ENCODE data around the gene FKBP5. TPM values are rescaled to one million over a fixed set of nuclear protein-coding genes. Genes with fewer than 3 reads are reported as not detected.

FKBP5 gene
- total and polyA plus RNA-seq, 7 donors = 52.9 to 326 (median 200) TPM

DNA sequence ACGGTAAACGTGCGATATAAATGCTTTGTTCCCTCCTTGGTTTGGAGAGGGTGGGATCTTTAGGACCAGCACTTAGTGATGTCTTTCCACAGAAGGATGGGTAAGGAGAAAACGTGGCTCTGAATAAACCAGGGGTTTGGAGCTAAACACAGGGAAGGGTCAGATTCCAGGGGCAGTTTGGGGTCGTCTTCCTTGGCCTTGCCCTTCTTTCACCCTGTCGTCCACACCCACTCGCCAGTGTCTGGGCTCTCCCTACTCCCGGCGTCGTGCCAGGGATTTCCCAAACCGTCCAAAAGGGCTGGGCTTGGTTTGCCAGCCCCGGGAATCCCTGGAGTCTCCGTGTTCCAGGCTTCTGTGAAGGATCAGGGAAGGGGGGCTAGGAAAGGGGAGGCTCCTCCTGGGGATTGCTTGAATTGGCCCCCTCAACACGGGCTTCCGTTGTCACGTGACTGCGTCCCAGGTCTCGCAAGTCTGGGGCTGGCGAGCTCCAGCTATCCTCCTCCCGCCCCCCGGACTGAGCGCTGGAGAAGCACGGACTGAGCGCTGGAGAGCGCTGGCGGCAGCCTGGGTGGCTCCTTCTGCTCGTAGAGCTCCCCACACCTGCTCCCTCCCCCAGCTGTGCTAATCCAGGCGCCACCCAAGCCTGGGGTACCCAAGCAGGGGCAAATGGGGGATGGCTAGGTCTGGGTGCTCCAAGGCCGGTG, 38.7 kb upstream of the FKBP5 start:
- Histone ChIP-seq H3K4me1 (peaks cover under 1 to 87% (median 85%) of the 10 kb centered on the region in 4 donors), H3K27ac (peak overlapping the region; percentile 96 to 100 (median 98)), H3K27me3 (no peaks in the 10 kb centered on the region), H3K36me3 (no peaks in the 10 kb centered on the region), H3K9me3 (no peaks in the 10 kb centered on the region), H3K4me3 (peak overlapping the region; percentile 43 to 57 (median 51))
- peak; percentile 75 to 89 for TF ChIP-seq POLR2A (IDR thresholded peaks at IDR 0.05)
- TF ChIP-seq, protein P1, sequence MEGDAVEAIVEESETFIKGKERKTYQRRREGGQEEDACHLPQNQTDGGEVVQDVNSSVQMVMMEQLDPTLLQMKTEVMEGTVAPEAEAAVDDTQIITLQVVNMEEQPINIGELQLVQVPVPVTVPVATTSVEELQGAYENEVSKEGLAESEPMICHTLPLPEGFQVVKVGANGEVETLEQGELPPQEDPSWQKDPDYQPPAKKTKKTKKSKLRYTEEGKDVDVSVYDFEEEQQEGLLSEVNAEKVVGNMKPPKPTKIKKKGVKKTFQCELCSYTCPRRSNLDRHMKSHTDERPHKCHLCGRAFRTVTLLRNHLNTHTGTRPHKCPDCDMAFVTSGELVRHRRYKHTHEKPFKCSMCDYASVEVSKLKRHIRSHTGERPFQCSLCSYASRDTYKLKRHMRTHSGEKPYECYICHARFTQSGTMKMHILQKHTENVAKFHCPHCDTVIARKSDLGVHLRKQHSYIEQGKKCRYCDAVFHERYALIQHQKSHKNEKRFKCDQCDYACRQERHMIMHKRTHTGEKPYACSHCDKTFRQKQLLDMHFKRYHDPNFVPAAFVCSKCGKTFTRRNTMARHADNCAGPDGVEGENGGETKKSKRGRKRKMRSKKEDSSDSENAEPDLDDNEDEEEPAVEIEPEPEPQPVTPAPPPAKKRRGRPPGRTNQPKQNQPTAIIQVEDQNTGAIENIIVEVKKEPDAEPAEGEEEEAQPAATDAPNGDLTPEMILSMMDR (IDR thresholded peaks at IDR 0.05) = peak in 1 of 4 experiments; percentile 8
- TF ChIP-seq EP300 (IDR thresholded peaks at IDR 0.05) = peak; percentile 20 to 87 (median 82)
- peak; percentile 80 to 88 (median 84) for TF ChIP-seq POLR2AphosphoS5 (IDR thresholded peaks at IDR 0.05)
- 3 to 15% methylated on average over 29 of the region's 29 CpGs for WGBS, 2 donors
- intact Hi-C loops (cut with DNase I) = loop anchor here (1.0 to 5.0 kb wide), 3 partner anchors 36 to 1405 kb away; no protein-coding TSS in a partner anchor
- peak; percentile 99 for DNase-seq

DNA sequence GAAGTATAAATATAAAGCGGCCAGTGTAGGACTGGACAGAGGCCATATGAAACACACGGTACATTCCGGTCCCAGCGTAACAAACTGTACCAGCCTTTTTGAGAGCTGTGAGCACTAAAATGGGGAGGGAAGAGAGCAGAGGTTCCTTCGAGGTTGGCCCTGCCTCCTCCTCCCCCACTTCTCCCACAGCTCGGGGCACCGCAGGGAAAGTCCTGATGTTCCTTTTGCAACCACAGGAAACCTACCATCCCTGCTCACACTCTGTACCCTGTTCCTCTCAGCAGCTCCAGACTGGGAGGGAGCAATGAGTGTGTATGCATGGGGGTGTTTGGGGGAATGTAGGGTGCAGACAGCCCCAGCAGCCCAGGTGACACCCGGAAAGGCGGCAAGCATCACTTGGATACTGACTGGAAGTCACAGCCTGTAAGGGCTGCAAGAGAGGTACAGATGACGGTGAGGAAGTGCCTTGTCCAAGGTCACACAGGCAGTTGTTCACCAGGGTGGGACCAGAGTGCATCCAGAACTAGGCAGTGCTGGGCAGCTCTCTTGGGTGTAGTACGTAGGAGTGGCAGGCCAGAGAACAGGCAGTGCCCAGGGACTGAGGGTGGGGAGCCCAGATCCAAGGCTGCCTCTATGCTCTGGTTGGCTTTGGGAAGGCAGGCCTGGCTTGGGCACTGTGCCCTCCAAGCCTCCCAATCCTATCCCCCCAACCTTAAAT, 37.2 kb upstream of the FKBP5 start:
- Histone ChIP-seq H3K4me3 (peak overlapping the region in 3 of 4 donors; percentile 4 to 57 (median 54)), H3K4me1 (peaks cover 0 to 96% (median 89%) of the 10 kb centered on the region in 4 donors), H3K27me3 (no peaks in the 10 kb centered on the region), H3K9me3 (no peaks in the 10 kb centered on the region), H3K27ac (peak overlapping the region; percentile 96 to 100 (median 98)), H3K36me3 (no peaks in the 10 kb centered on the region)
- intact Hi-C loops (cut with DNase I) = loop anchor here (5.0 kb wide), 1 partner anchor 1406 kb away; no protein-coding TSS in a partner anchor
- TF ChIP-seq POLR2A (IDR thresholded peaks at IDR 0.05) (peak; percentile 25 to 69), EP300 (IDR thresholded peaks at IDR 0.05) (peak; percentile 96 to 100 (median 99)), POLR2AphosphoS5 (IDR thresholded peaks at IDR 0.05) (peak; percentile 88 to 93 (median 92))
- TF ChIP-seq, protein P1 (IDR thresholded peaks at IDR 0.05) = peak in 1 of 4 experiments; percentile 28
- 13 to 37% methylated on average over 11 of the region's 11 CpGs for WGBS, 2 donors
- DNase-seq = peak; percentile 94

DNA sequence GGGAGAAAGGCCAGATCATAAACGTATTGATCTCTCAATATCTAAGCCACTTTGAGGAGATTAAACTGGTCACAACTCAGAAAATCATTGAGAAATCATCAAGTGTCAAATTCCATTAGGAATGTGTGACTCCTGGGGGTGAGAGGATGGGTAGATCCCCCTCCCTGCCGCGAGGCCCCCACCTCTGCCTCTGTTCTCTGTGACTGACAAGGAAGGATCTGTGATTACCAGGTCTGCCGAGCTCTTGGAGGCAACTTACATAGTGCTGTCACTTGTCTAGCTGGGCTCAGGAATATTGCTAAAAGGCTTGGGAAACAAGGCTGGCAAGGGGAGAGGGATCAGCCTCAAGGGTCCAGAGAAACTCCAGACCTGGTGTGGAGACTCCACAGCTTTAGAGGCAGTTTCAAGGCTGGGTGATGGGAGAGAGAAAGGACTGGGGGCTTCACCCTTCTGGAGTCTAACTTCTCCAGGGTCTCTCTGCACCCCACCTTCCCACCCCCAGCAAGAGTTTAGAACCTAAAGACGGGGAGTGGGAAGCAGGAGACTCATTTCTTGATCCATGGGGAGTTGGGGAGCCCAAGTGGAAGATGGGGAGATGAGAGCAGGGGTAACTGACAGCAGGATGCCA, 36.5 kb upstream of the FKBP5 start:
- TF ChIP-seq POLR2A (IDR thresholded peaks at IDR 0.05) (no peak), POLR2AphosphoS5 (IDR thresholded peaks at IDR 0.05) (no peak), EP300 (IDR thresholded peaks at IDR 0.05) (no peak)
- TF ChIP-seq, protein P1 (IDR thresholded peaks at IDR 0.05) = no peak
- intact Hi-C loops (cut with DNase I) = loop anchor here (5.0 kb wide), 1 partner anchor 1407 kb away; no protein-coding TSS in a partner anchor
- DNase-seq = no peak
- Histone ChIP-seq H3K36me3 (no peaks in the 10 kb centered on the region), H3K9me3 (no peaks in the 10 kb centered on the region), H3K27ac (peak overlapping the region; percentile 96 to 100 (median 98)), H3K4me1 (peaks cover 0 to 96% (median 89%) of the 10 kb centered on the region in 4 donors), H3K27me3 (no peaks in the 10 kb centered on the region), H3K4me3 (no peak overlapping the region)
- 57 to 77% methylated on average over 5 of the region's 5 CpGs for WGBS, 2 donors

DNA sequence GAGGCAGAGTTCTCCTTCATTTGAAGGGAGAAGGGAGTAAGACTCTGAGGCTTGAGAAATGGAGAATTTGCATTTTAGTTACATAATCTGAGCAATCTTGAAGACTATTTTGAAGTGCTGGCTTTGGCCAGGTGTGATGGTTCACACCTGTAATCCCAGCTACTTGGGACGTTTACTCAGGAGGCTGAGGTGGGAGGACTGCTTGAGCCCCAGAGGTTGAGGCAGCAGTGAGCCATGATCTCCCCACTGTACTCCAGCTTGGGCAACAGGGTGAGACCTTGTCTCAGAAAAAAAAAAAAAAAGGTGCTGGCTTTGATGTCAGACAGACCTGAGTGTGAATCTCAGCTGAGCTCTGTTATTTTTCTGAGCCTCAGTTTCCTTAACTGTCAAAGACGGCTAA, 35.8 kb upstream of the FKBP5 start:
- Histone ChIP-seq H3K36me3 (no peaks in the 10 kb centered on the region), H3K27ac (peak overlapping the region; percentile 96 to 100 (median 98)), H3K9me3 (no peaks in the 10 kb centered on the region), H3K4me3 (no peak overlapping the region), H3K27me3 (no peaks in the 10 kb centered on the region), H3K4me1 (peaks cover 0 to 96% (median 89%) of the 10 kb centered on the region in 4 donors)
- no peak for TF ChIP-seq POLR2A (IDR thresholded peaks at IDR 0.05)
- intact Hi-C loops (cut with DNase I) = no loop called here
- 75 to 83% methylated on average over 2 of the region's 2 CpGs for WGBS, 2 donors
- DNase-seq = no peak
